Retinal pigment epithelial cell (primary cell): ENCODE results near the gene RAD51AP1.
A peak's percentile ranks its signal among the peaks of the same experiment; 100 is the strongest.

Experiments used
- DNase-seq: peaks from one replicate; pipeline ENCODE4 v3.0.0-alpha.2; 2010; ENCODE audit warnings: low read depth
- H3K4me3 ChIP-seq: 2 replicates; pipeline ENCODE4 v1.5.1; 2011; ENCODE audit warnings: mild to moderate bottlenecking, low read length, control low read depth, moderate library complexity
- CTCF ChIP-seq: conservative IDR thresholded peaks from 2 replicates; pipeline ENCODE4 v1.5.1; 2011; ENCODE audit warnings: low read depth, low read length, control low read depth, inconsistent platforms

Gene RAD51AP1

GRCh38 chr12:4538207-4539160 lies at the start of gene RAD51AP1:
TSS of gene RAD51AP1 (plus strand) at chr12:4538890. CDS start at chr12:4538940, 50 bp downstream.
- H3K4me3 ChIP-seq, result peak within 1 kb of the TSS; percentile 76
- peak; percentile 90 for DNase-seq
- no peak for TF ChIP-seq CTCF

GRCh38 chr12:4489556-4489955 lies 49.1 kb upstream of the RAD51AP1 start:
- TF ChIP-seq CTCF, result no peak
- no peak for DNase-seq
- no peak overlapping the region for H3K4me3 ChIP-seq

DNA sequence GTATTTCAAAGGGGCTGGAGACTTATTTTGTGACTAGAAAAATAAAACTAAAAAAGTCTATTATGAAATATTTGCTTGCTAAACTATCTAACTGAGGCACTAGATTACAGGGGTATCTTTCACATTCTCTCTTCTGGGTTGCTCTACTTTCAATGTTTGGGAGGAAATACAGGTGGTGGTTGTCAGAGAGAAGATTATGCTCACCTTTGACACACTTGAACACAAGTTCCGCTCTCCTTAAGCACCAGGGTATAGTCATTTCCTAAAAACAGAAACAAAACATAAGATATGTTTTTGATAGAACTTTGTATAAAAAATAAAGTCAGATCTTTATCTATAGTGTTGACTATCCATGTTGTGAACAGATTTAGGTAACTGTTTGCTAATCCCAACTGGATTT lies 47.7 kb upstream of the RAD51AP1 start:
- no peak overlapping the region for H3K4me3 ChIP-seq
- no peak for TF ChIP-seq CTCF
- DNase-seq, result no peak

DNA sequence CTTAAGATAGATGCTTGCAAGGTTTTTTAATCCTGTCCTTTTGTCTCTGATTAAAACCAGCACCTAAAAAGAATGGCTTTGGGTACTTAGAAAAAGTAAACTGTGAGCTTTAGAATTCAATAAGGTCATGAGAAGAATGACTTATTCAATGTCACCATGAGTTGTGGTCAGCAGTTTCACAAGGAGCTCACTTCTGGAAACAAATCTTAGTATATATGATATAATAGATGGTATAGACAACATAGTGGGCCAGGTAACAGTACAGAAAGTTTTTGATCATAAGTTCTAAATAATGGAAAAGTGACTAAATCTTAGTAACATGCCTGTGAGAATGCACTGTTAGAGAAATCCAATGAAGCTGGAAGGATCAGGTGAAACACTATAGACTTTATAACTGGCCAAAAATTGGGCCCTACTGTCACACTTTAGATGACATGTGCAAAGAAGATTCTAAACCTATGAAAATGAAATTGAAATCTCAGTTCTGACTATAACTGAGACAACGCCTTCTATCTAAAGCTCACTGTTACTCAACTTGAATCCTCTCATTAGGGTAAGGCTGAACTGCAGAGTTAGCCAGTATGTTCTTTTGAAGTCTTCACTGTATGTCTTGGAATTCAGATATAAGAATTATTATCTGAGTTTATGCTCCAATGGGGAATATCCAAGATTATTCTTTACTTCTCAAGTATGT lies 42.4 kb upstream of the RAD51AP1 start:
- no peak for TF ChIP-seq CTCF
- DNase-seq, result no peak
- no peak overlapping the region for H3K4me3 ChIP-seq

DNA sequence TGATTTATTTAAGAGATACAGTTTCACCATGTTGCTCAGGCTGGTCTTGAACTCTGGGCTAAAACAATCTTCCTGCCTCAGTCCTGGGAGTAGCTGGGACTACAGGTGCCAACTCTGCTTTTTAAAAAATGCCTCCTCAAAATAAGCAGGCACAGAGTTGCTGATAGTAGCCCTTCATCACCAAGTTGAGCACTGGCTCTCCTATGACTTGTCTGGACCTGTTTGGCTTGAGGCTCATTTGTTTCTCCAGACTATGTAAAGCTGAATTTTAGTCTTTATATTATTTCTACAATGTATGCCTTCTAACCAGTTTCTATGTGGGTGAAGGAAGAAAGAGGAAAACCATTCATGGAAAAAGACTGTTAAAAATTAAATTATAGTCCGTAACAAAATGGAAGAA lies 39.5 kb upstream of the RAD51AP1 start:
- no peak for TF ChIP-seq CTCF
- H3K4me3 ChIP-seq, result no peak overlapping the region
- DNase-seq, result no peak

DNA sequence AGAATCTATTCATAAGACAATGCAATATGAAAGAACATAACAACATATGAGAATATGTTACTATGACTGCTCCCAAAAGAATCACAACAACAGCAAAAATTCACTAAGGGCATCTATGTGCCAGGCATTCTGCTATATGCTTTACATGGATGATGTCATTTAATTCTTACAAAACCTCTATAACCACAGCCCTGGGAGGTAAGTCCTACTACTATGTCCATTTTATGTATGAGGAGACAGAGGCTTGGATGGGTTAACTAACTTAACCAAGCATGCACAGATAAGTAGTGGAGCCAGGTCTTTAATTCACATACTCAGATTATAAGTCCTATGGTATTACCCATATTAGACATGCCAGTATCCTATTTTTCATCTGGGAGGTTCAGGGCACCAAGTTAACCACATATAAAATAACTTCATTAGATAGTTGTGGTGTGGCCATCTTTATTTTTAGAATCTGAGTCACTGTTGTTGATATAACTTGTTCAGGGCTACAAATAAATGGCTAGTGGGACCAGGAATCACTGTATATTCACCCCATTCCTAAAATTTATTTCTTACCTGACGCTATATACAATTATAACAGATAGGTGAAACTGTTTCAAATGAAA lies 33.2 kb upstream of the RAD51AP1 start:
- no peak for DNase-seq

More for the DNA sequence above, 33.2 kb upstream of the RAD51AP1 start:
- H3K4me3 ChIP-seq, result no peak overlapping the region
- no peak for TF ChIP-seq CTCF
